Activated CD8-positive, alpha-beta T cell treated with anti-CD3 and anti-CD28 coated beads for 36 hours (primary cell): ENCODE results near the gene STAM. TPM values are rescaled to one million over a fixed set of nuclear protein-coding genes. Genes with fewer than 3 reads are reported as not detected.

Source experiments
- ATAC-seq: fragments of 200-7000 bp; cut with Tn5 transposase; one replicate; pipeline ENCODE4 v1.10.0; 2021; ENCODE audit warnings: mild to moderate bottlenecking, moderate library complexity
- CTCF ChIA-PET: fragments of 350-600 bp; sonication (Branson Sonifier 250); formaldehyde crosslinking; loops from one replicate; lab custom pipeline; 2021; ENCODE audit warnings: antibody characterized with exemption; lab: Charles Lee
- POLR2A ChIA-PET: fragments of 350-600 bp; sonication (Branson Sonifier 250); formaldehyde crosslinking; loops from one replicate; lab custom pipeline; 2021; ENCODE audit warnings: antibody characterized with exemption; lab: Charles Lee
- DNase-seq: peaks from one replicate; pipeline ENCODE4 v3.0.0-alpha.2; 2020
- H3K27ac Mint-ChIP-seq: one replicate; pipeline ENCODE4 v1.8.0; 2021; ENCODE audit warnings: mild to moderate bottlenecking, mixed read lengths
- H3K27me3 Mint-ChIP-seq: one replicate; pipeline ENCODE4 v1.8.0; 2021; ENCODE audit warnings: mixed read lengths
- H3K36me3 Mint-ChIP-seq: one replicate; pipeline ENCODE4 v1.8.0; 2021; ENCODE audit warnings: low read depth, mixed read lengths
- H3K4me1 Mint-ChIP-seq: one replicate; pipeline ENCODE4 v1.8.0; 2021; ENCODE audit warnings: low read depth, mixed read lengths
- H3K4me3 Mint-ChIP-seq: one replicate; pipeline ENCODE4 v1.8.0; 2021; ENCODE audit warnings: mild to moderate bottlenecking, moderate library complexity, mixed read lengths
- H3K9me3 Mint-ChIP-seq: one replicate; pipeline ENCODE4 v1.8.0; 2021; ENCODE audit warnings: mixed read lengths
- CTCF ChIP-seq: fragments of 200-600 bp; IDR thresholded peaks from one replicate; pipeline ENCODE4 v1.8.0; 2022; ENCODE audit warnings: antibody characterized with exemption, mild to moderate bottlenecking
- intact Hi-C: fragments of 100-400 bp; cut with micrococcal nuclease; formaldehyde crosslinking; loops from one replicate; pipeline ENCODE4 v1.10.0; 2022
- total RNA-seq, 2 experiments: library from RNA; stranded (reverse); gene quantifications; one replicate each; pipeline ENCODE4 v1.2.3, GENCODE V29; 2021

The STAM gene
- total RNA-seq, 2 experiments from 2014 or later: 21.6 to 24.5 TPM

GRCh38 chr10:17747883-17748550 is 104.1 kb downstream of the STAM start:
- ChIA-PET CTCF (interaction anchor here (1.1 kb wide), 1 partner anchor 139 kb away, joined by 4 read pairs; no protein-coding TSS in a partner anchor), POLR2A (no interaction called here)
- ATAC-seq (no peak), DNase-seq (no peak)
- Mint-ChIP-seq H3K27me3 (no peaks in the 10 kb centered on the region), H3K36me3 (no peaks in the 10 kb centered on the region), H3K4me1 (peaks cover 5% of the 10 kb centered on the region), H3K9me3 (no peaks in the 10 kb centered on the region), H3K27ac (no peak overlapping the region), H3K4me3 (no peak overlapping the region)
- no peak for TF ChIP-seq CTCF
- intact Hi-C loops: no loop called here

- no peak for DNase-seq
- ChIA-PET CTCF (no interaction called here), POLR2A (no interaction called here)
- no peaks in the 10 kb centered on the region for H3K27me3 Mint-ChIP-seq
- H3K4me1 Mint-ChIP-seq: no peaks in the 10 kb centered on the region
- ATAC-seq: no peak
- no peak overlapping the region for H3K4me3 Mint-ChIP-seq
- no peak overlapping the region for H3K27ac Mint-ChIP-seq
- intact Hi-C loops: no loop called here
- TF ChIP-seq CTCF: no peak
- H3K9me3 Mint-ChIP-seq: no peaks in the 10 kb centered on the region
- no peaks in the 10 kb centered on the region for H3K36me3 Mint-ChIP-seq
Observed at GRCh38 chr10:17749890-17750289, 105.9 kb downstream of the STAM start.

DNA sequence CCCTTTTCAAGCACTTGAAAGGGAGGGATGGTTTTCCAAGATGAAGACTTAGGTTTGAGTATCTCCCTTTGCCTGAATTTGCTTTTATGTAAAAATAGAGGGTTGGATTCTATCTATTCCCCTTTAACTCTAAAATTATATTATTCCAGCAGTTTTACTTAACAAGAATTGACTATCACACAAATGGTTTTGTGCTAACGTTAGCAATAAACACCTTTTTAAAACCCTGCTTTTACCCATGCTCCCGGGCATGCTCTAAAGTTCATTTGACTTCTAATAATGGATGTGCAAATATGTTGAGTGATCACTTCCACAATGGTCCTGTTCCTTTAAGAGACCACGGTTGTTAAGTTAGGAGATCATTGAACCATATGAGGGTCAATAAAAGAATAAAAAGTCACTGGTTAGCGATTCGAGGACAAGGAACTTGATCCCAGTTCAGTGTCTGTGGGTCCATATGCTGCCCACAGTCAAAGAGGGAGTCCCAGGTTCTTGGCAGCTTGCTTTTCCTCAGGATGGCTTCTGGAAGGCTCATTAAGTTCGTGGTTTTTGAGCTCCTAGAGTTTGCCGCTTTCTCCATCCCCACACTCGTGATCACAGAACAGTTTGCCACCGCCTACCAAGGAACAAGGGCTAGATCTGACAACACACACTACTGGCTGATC is 108.0 kb downstream of the STAM start, which contains the start of gene TMEM236:
TSS of gene TMEM236 (plus strand) at position 421 of the 665 bp plus-strand sequence. CDS start at position 516, 95 bp downstream.
- CTCF ChIA-PET: no interaction called here
- no peak for TF ChIP-seq CTCF
- intact Hi-C loops: no loop called here
- Mint-ChIP-seq H3K36me3 (no peaks in the 10 kb centered on the region), H3K4me1 (peaks cover 4% of the 10 kb centered on the region), H3K4me3 (no peak within 1 kb of the TSS), H3K27ac (no peak within 1 kb of the TSS), H3K9me3 (no peaks in the 10 kb centered on the region), H3K27me3 (no peaks in the 10 kb centered on the region)
- DNase-seq (no peak), ATAC-seq (no peak)
- POLR2A ChIA-PET: interaction anchor here (0.5 kb wide), 1 partner anchor 18 kb away, joined by 3 read pairs; no protein-coding TSS in a partner anchor

GRCh38 chr10:17756557-17757217 is 112.7 kb downstream of the STAM start:
- H3K4me3 Mint-ChIP-seq: no peak overlapping the region
- no peaks in the 10 kb centered on the region for H3K27me3 Mint-ChIP-seq
- no peak overlapping the region for H3K27ac Mint-ChIP-seq
- ATAC-seq: peak; percentile 55
- intact Hi-C loops: no loop called here
- H3K4me1 Mint-ChIP-seq: peaks cover 5% of the 10 kb centered on the region
- POLR2A ChIA-PET: no interaction called here
- DNase-seq: no peak
- CTCF ChIA-PET: interaction anchor here (1.0 to 1.3 kb wide), 3 partner anchors 13 to 348 kb away, joined by 3 read pairs; no protein-coding TSS in a partner anchor
- H3K9me3 Mint-ChIP-seq: no peaks in the 10 kb centered on the region
- no peak for TF ChIP-seq CTCF
- no peaks in the 10 kb centered on the region for H3K36me3 Mint-ChIP-seq
